ENCODE data around the gene PRR15.

The PRR15 gene

DNA sequence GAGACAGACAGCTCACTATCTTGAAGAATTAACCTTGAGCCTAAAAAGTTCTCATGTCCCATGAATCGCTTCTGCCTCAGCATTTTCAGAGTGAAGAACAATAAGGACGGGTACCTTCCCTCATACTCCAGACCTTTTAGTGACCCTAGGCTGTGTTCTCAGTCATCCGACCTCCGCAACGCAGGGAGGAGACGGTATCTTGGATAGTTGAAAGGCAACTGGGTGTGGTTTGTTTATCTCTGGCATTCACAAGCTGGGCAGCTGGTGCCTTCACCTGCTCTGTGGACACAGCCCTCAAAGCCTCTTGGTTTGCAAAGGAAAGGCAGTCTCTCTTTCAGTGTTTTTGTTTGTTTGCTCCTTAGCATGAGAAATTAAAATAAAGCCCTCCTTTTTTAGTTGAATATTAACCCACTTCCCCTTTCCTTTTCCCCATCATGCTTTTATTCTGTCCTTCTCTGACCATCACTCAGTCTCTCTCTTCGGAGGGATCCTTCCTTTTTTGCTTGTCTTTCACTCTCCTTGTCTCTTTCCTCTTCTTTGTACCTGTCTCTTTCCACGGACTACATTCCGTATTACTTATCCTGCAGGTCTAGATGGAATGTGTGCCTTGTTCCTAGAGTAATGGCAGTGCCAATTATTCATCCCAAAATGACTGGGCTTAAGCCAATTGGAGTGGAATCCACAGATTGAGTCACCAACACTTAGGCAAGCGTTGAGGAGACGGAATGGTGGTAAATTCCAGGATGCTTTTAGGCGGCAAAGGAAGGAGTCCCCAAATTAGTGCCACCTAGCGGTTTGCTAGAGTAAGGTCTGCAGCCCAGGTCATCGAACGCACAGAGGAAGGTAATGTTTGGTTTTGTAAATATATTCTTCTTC lies 45.8 kb downstream of the PRR15 start:
- peak; percentile 20 for DNase-seq (ENCODE audit: low read depth)

DNA sequence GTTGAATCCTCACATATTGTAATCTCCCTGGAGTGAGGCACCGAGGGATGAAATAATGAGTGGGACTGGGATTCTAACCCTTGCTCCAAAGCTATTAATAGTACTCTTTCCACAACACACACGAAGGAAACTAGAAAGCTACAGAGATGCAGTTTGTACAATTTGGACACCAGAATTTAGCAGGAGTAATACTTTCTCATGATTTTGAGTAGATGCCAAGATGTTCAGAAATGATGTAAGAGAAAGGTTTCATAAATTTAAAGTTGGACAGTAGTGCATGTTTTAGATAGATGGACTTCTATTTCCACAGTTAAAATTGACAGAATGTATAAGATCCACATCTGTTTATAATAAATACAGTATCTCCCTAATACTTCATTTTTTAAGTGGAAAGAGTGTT lies 46.5 kb downstream of the PRR15 start:
- peak; percentile 42 for DNase-seq (ENCODE audit: low read depth)

DNA sequence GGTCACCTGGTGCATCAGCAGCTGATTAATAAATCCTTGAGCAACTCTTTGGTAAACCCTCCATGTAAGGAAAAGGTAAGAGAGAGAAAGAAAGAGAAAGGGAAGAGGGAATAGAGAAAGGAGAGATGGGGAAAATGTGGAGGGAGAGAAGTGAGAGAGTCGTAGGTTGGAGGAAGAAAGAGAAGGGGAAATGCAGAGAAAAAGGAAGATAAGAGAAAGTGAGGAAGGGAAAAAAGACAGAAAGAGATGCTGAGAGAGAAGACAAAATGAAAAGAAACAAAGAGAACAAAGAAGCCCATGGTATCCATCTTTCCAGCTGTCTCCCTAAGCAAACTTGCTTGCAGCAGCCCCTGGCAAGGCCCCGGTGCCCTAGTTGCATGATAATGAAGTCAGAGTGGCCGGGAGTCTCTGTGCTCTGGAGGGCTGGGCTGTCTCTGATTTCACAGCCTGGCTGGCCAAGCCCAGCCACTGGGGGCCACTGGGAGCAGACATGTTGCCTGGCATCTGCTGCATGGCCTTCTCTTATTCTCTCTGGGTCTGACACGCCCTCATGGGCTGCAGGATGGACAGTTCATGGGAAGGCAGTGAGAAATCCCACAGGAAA lies 48.4 kb downstream of the PRR15 start:
- peak; percentile 14 for DNase-seq (ENCODE audit: low read depth)

- peak; percentile 67 for DNase-seq (ENCODE audit: low read depth)
Observed at GRCh38 chr7:29612596-29612995, 49.0 kb downstream of the PRR15 start.

GRCh38 chr7:29613100-29613499 lies 49.5 kb downstream of the PRR15 start:
- no peak for DNase-seq (ENCODE audit: low read depth)

- DNase-seq (ENCODE audit: low read depth) = no peak
Observed at GRCh38 chr7:29614229-29614628, 50.6 kb downstream of the PRR15 start.
